ENCODE measurements around the gene FOXN3. TPM values are rescaled to one million over a fixed set of nuclear protein-coding genes. Genes with fewer than 3 reads are reported as not detected.

The FOXN3 gene
- total RNA-seq: 100 to 1,000 TPM in 3 of 4 donors, 10 to 100 TPM in 1; 66.1 to 130 (median 109) TPM

- intact Hi-C loops (cut with DNase I; ENCODE audit: low total_unique reads): loop anchor here (2.0 to 10.0 kb wide), 2 partner anchors 112 to 198 kb away; no protein-coding TSS in a partner anchor
- Histone ChIP-seq H3K36me3 (peaks cover 0 to 1% (median 0%) of the 10 kb centered on the region in 4 donors), H3K4me1 (peaks cover 16 to 58% (median 32%) of the 10 kb centered on the region in 4 donors), H3K27me3 (no peaks in the 10 kb centered on the region), H3K27ac (peak within 1 kb of the TSS; percentile 98 to 99 (median 98)), H3K4me3 (peak within 1 kb of the TSS; percentile 65 to 99 (median 85)), H3K9me3 (no peaks in the 10 kb centered on the region)
- 1% methylated on average over 33 of the region's 54 CpGs; no CpG with 5 or more reads in 1 of the 2 donors for WGBS, 2 donors (ENCODE audit: low coverage in 1 of 2)
- in situ Hi-C loops (cut with MboI; ENCODE audit: low pct_ligation_motif_present in 1 of 4, low pct_unique_long_range_greater_than_20kb in 1 of 4, low sequenced_read_pairs in 3 of 4): loop anchor here in 2 of 4 donors (25.0 kb wide), 2 partner anchors 380 to 495 kb away; no protein-coding TSS in a partner anchor
- DNase-seq: peak; percentile 95
- TF ChIP-seq POLR2A (IDR thresholded peaks at IDR 0.05) (peak; percentile 22), CTCF (IDR thresholded peaks at IDR 0.05) (no peak), EP300 (IDR thresholded peaks at IDR 0.05; ENCODE audit: low read depth) (no peak), POLR2AphosphoS5 (IDR thresholded peaks at IDR 0.05) (peak; percentile 59 to 63 (median 62))
Measured at GRCh38 chr14:89417091-89417464, at the start of gene FOXN3. TSS of gene FOXN3 (minus strand) at chr14:89417233. CDS start at chr14:89412476, 4,757 bp downstream.

DNA sequence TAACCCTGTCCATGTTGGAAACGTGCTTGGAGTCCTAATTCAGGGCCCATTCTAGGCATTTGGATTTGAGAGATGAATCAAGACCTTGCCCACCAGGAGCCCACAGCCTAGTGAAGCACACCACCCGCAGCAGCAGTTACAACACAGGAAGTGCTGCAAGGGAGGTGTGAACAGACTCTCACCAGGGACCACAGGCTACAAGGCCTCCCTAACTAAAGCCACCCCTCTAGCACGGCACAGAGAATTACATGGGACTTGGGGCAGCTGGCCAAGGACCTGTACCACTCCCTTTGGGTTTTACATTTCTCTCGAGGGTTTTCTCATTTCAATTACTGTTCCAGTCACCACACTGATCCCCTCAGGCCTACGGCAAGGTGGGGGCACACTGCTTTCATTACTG lies 49.5 kb upstream of the FOXN3 start:
- H3K4me1 ChIP-seq: peaks cover 0 to 8% (median 0%) of the 10 kb centered on the region in 4 donors
- intact Hi-C loops (cut with DNase I; ENCODE audit: low total_unique reads) (no loop called here), in situ Hi-C loops (cut with MboI; ENCODE audit: low pct_ligation_motif_present in 1 of 4, low pct_unique_long_range_greater_than_20kb in 1 of 4, low sequenced_read_pairs in 3 of 4) (no loop called here)
- TF ChIP-seq POLR2A (IDR thresholded peaks at IDR 0.05) (no peak), POLR2AphosphoS5 (IDR thresholded peaks at IDR 0.05) (no peak), CTCF (IDR thresholded peaks at IDR 0.05) (no peak)
- no peaks in the 10 kb centered on the region for H3K9me3 ChIP-seq
- no peaks in the 10 kb centered on the region for H3K27me3 ChIP-seq
- DNase-seq: no peak
- H3K36me3 ChIP-seq: no peaks in the 10 kb centered on the region
- no peak overlapping the region for H3K4me3 ChIP-seq
- 80 to 82% methylated on average over 1 to 5 of the region's 5 CpGs for WGBS, 2 donors (ENCODE audit: low coverage in 1 of 2)
- H3K27ac ChIP-seq: no peak overlapping the region

GRCh38 chr14:89465876-89466275 lies 48.8 kb upstream of the FOXN3 start:
- Histone ChIP-seq H3K4me3 (no peak overlapping the region), H3K27me3 (no peaks in the 10 kb centered on the region), H3K36me3 (no peaks in the 10 kb centered on the region), H3K9me3 (no peaks in the 10 kb centered on the region), H3K27ac (no peak overlapping the region), H3K4me1 (peaks cover 0 to 6% (median 0%) of the 10 kb centered on the region in 4 donors)
- intact Hi-C loops (cut with DNase I; ENCODE audit: low total_unique reads): no loop called here
- in situ Hi-C loops (cut with MboI; ENCODE audit: low pct_ligation_motif_present in 1 of 4, low pct_unique_long_range_greater_than_20kb in 1 of 4, low sequenced_read_pairs in 3 of 4): no loop called here
- DNase-seq: no peak
- TF ChIP-seq EP300 (IDR thresholded peaks at IDR 0.05; ENCODE audit: low read depth): no peak
- 66 to 73% methylated on average over 5 of the region's 5 CpGs for WGBS, 2 donors (ENCODE audit: low coverage in 1 of 2)

DNA sequence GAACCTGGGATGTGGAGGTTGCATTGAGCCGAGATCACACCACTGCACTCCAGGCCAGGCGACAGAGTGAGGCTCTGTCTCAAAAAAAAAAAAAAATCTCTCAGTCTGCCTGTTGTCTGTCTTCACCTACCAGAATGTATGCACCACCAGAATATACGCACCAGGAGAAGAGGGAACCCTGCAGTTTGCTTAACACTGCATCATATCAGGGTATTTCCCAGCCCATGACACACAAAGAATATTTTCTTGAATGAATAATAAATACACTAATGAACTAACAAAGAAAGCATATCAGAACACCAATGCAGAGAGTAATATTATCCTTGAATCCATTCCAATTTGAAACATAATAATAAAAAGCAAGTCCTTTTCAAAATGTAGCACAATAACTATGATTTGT lies 44.2 kb upstream of the FOXN3 start:
- intact Hi-C loops (cut with DNase I; ENCODE audit: low total_unique reads): no loop called here
- 95 to 96% methylated on average over 3 of the region's 3 CpGs for WGBS, 2 donors (ENCODE audit: low coverage in 1 of 2)
- DNase-seq: no peak
- Histone ChIP-seq H3K4me1 (no peaks in the 10 kb centered on the region), H3K4me3 (no peak overlapping the region), H3K36me3 (no peaks in the 10 kb centered on the region), H3K27ac (no peak overlapping the region), H3K9me3 (no peaks in the 10 kb centered on the region), H3K27me3 (no peaks in the 10 kb centered on the region)
- TF ChIP-seq POLR2AphosphoS5 (IDR thresholded peaks at IDR 0.05) (no peak), CTCF (IDR thresholded peaks at IDR 0.05) (no peak), POLR2A (IDR thresholded peaks at IDR 0.05) (no peak), EP300 (IDR thresholded peaks at IDR 0.05; ENCODE audit: low read depth) (no peak)
- in situ Hi-C loops (cut with MboI; ENCODE audit: low pct_ligation_motif_present in 1 of 4, low pct_unique_long_range_greater_than_20kb in 1 of 4, low sequenced_read_pairs in 3 of 4): no loop called here

All from transverse colon (tissue), 4 donors.